ENCODE measurements around the gene LSS. TPM values are rescaled to one million over a fixed set of nuclear protein-coding genes. Genes with fewer than 3 reads are reported as not detected.

Gene LSS
- total RNA-seq, 4 donors from 2014 or later = 128 to 251 (median 164) TPM

DNA sequence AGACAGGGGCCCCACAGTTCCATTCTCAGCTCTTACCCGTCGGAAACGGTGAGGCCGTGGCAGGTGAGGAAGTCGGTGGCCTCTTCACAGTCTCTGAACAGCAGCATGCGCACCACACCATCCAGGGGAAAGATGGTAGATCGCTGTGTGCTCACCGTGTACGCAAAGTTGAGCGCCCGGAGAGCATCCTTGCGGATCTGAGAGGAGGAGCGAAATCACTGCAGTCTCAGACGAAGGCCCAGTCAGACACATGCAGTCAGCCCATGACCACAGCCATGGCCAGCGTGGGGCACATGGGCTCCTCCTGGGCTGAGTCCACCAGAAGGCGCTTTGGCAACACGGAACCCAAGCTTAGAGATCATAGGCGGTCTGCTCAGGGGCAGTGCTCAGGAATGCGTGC is 38.4 kb upstream of the LSS start:
- Histone ChIP-seq H3K9me3 (no peaks in the 10 kb centered on the region), H3K36me3 (peaks cover 97% of the 10 kb centered on the region), H3K27me3 (no peaks in the 10 kb centered on the region), H3K27ac (no peak overlapping the region), H3K4me3 (no peak overlapping the region), H3K4me1 (no peaks in the 10 kb centered on the region)
- 95% methylated on average over 19 of the region's 19 CpGs for whole genome bisulfite sequencing
- TF ChIP-seq POLR2A (IDR thresholded peaks at IDR 0.05) (no peak), EP300 (IDR thresholded peaks at IDR 0.05) (no peak), POLR2AphosphoS5 (IDR thresholded peaks at IDR 0.05) (no peak)
- TF ChIP-seq, protein P1, sequence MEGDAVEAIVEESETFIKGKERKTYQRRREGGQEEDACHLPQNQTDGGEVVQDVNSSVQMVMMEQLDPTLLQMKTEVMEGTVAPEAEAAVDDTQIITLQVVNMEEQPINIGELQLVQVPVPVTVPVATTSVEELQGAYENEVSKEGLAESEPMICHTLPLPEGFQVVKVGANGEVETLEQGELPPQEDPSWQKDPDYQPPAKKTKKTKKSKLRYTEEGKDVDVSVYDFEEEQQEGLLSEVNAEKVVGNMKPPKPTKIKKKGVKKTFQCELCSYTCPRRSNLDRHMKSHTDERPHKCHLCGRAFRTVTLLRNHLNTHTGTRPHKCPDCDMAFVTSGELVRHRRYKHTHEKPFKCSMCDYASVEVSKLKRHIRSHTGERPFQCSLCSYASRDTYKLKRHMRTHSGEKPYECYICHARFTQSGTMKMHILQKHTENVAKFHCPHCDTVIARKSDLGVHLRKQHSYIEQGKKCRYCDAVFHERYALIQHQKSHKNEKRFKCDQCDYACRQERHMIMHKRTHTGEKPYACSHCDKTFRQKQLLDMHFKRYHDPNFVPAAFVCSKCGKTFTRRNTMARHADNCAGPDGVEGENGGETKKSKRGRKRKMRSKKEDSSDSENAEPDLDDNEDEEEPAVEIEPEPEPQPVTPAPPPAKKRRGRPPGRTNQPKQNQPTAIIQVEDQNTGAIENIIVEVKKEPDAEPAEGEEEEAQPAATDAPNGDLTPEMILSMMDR (IDR thresholded peaks at IDR 0.05) = no peak
- no peak for DNase-seq (ENCODE audit: low spot score in 2 of 2)

DNA sequence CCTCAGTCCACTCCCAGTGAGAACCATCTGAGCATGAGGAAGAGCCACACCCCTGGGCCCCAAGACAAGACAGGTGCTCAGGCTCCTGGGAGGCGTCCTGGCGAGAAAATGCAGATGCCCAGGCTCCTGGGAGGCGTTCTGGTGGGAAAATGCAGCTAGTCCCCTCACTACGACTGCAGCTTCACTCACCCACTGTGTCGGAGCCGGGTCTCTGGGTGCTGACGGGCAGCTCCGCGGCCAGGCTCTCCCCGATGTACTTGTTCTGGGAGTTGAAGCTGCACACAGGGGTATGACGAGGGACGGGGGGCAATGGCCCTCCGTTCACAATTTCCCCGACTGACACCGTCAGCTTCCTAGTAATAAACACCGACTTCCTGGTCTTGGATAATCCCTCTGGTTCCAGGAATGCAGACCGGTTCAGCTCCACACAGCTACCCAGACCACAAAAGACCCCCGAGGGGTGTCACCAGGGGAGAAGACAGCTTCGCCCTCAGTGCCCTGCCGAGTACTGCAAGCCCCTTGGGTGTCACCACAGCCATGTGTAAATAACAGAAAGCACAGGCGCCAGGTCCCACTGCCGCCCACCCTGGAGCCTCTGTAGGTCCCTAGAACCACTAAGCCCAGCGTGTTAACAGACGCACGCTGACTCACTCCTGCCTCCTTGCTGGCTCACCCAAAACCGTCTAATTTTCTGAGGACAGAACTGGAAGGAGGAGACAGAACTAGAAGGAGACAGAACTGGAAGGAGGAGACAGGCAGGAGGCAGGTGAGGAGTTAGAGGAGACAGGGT is 37.4 kb upstream of the LSS start:
- no peaks in the 10 kb centered on the region for H3K4me1 ChIP-seq
- no peak for DNase-seq (ENCODE audit: low spot score in 2 of 2)
- no peak for TF ChIP-seq POLR2A (IDR thresholded peaks at IDR 0.05)
- no peak for TF ChIP-seq EP300 (IDR thresholded peaks at IDR 0.05)
- TF ChIP-seq, protein P1 (IDR thresholded peaks at IDR 0.05) = no peak
- no peak for TF ChIP-seq POLR2AphosphoS5 (IDR thresholded peaks at IDR 0.05)
- H3K27ac ChIP-seq = no peak overlapping the region
- H3K9me3 ChIP-seq = no peaks in the 10 kb centered on the region
- no peaks in the 10 kb centered on the region for H3K27me3 ChIP-seq
- WGBS = 88% methylated on average over 26 of the region's 26 CpGs
- H3K4me3 ChIP-seq = no peak overlapping the region
- H3K36me3 ChIP-seq = peaks cover 97% of the 10 kb centered on the region

DNA sequence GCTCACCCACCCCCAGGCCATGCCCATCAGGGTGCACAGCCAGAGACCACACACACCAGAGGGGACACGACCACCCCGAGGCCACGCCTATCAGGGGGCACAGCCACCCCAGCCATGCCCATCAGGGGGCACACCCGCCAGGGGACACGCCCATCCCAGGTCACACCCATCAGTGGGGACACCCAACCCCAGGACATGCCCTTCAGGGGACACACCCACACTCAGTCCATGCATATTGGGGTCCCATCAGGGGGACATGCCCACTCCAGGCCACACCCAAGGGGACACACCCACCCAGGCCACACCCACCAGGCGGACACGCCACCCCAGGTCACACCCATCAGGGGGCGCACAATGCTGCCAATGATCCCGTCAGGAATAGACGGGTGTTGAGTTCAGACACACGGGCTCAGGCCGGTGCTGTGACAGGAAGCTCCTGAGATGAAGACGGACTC is 36.1 kb upstream of the LSS start:
- no peak overlapping the region for H3K27ac ChIP-seq
- no CpG with 5 or more reads among the region's 13 CpGs for WGBS
- H3K4me1 ChIP-seq = no peaks in the 10 kb centered on the region
- no peaks in the 10 kb centered on the region for H3K9me3 ChIP-seq
- H3K36me3 ChIP-seq = peaks cover 97% of the 10 kb centered on the region
- H3K4me3 ChIP-seq = no peak overlapping the region
- no peak for TF ChIP-seq EP300 (IDR thresholded peaks at IDR 0.05)
- TF ChIP-seq POLR2AphosphoS5 (IDR thresholded peaks at IDR 0.05) = no peak
- TF ChIP-seq POLR2A (IDR thresholded peaks at IDR 0.05) = no peak
- TF ChIP-seq, protein P1 (IDR thresholded peaks at IDR 0.05) = no peak
- no peaks in the 10 kb centered on the region for H3K27me3 ChIP-seq
- no peak for DNase-seq (ENCODE audit: low spot score in 2 of 2)

DNA sequence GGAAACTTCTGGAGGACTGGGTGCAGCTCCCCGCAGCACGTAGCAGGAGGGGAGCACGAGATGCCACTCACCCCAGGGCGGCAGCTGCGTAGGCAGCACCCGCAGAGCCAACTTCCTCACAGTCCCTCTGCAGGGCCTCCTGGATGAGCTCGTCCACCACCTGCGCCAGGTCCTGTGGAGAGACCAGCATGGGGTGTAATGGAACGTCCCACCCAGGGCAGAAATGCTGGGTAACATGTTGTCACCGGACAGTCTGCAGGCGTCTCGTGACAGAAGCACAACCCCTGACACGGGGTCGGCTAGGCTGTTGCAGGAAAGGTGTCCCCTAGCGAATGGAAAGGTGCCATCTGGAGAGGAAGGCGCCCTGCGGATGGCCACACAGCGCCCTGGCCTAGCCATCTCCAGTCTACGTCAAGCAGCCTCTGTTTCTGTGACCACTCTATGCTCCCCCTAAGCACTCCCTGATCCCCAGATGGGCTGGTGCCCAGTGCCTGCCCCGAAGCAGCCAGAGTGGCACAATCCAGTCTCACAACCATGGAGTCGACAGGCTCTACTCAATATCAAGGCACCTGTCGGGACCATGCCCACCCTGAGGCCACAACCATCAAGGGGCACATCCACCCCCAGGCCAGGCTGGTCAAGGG is 35.6 kb upstream of the LSS start:
- TF ChIP-seq EP300 (IDR thresholded peaks at IDR 0.05) (no peak), POLR2AphosphoS5 (IDR thresholded peaks at IDR 0.05) (no peak)
- WGBS = 96% methylated on average over 19 of the region's 22 CpGs
- Histone ChIP-seq H3K27ac (no peak overlapping the region), H3K4me3 (no peak overlapping the region), H3K4me1 (no peaks in the 10 kb centered on the region), H3K9me3 (no peaks in the 10 kb centered on the region), H3K27me3 (no peaks in the 10 kb centered on the region), H3K36me3 (peaks cover 97% of the 10 kb centered on the region)
- DNase-seq (ENCODE audit: low spot score in 2 of 2) = no peak

DNA sequence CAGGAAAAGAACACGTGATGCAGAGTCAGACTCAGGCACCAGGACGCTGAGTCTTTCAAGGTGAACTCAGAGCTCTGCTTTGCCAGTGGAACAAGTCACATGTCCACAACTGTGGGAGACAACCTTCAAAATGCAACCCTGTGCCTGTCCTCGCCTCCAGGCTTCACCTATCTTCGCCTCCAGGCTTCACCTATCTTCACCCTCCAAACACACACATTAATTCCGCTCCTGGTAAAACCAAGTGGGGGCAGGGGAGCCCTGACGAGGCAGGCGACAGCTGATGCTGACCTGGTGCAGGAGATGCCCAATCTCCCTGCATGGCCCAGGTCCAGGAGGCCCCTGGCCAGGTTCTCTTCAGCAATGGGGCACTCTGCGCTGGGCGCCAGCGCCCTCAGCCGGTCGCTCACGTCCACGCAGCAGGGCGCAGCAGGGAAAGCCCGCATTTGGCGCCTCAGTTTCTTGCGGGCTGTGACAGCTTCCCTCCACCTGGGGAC is 28.0 kb upstream of the LSS start:
- H3K27me3 ChIP-seq = no peaks in the 10 kb centered on the region
- no peak overlapping the region for H3K4me3 ChIP-seq
- no peak for DNase-seq (ENCODE audit: low spot score in 2 of 2)

More for the DNA sequence above, 28.0 kb upstream of the LSS start:
- Histone ChIP-seq H3K36me3 (peaks cover 98% of the 10 kb centered on the region), H3K27ac (no peak overlapping the region), H3K4me1 (no peaks in the 10 kb centered on the region), H3K9me3 (no peaks in the 10 kb centered on the region)
- WGBS = 97% methylated on average over 18 of the region's 18 CpGs
- TF ChIP-seq POLR2A (IDR thresholded peaks at IDR 0.05) (no peak), EP300 (IDR thresholded peaks at IDR 0.05) (no peak), POLR2AphosphoS5 (IDR thresholded peaks at IDR 0.05) (no peak)
- TF ChIP-seq, protein P1 (IDR thresholded peaks at IDR 0.05) = no peak
